GM19455 (cell line): Measurements from ENCODE around the gene ZNF91.
"Not testable (repeated sequence)": the region's sequence is repeated elsewhere in the genome, so short reads cannot be mapped to it uniquely, and the experiment has no call there.

ENCODE experiments used
- ATAC-seq: cut with Tn5 transposase; IDR thresholded peaks from one replicate; pipeline ENCODE4 v1.9.1; 2021; ENCODE audit not compliant: unreplicated experiment

Gene ZNF91

GRCh38 chr19:23395041-23395721 lies at the start of gene ZNF91:
Gene ZNF91 (minus strand): TSS chr19:23395471. CDS start chr19:23395354, 117 bp downstream.
- ATAC-seq: peak; percentile 98

GRCh38 chr19:23440791-23441190 lies 45.5 kb upstream of the ZNF91 start:
- ATAC-seq: no peak

GRCh38 chr19:23440207-23440606 lies 44.9 kb upstream of the ZNF91 start:
- no peak for ATAC-seq

- ATAC-seq: no peak
Observed at GRCh38 chr19:23439623-23440022, 44.4 kb upstream of the ZNF91 start.

GRCh38 chr19:23437901-23438300 lies 42.6 kb upstream of the ZNF91 start:
- no peak for ATAC-seq

GRCh38 chr19:23436944-23437343 lies 41.7 kb upstream of the ZNF91 start:
- no peak for ATAC-seq

GRCh38 chr19:23436318-23436717 lies 41.0 kb upstream of the ZNF91 start:
- ATAC-seq: no peak

- no peak for ATAC-seq
Observed at GRCh38 chr19:23420824-23421223, 25.6 kb upstream of the ZNF91 start.

GRCh38 chr19:23419261-23419660 lies 24.0 kb upstream of the ZNF91 start:
- ATAC-seq: not testable (repeated sequence)

GRCh38 chr19:23415561-23416191 lies 20.4 kb upstream of the ZNF91 start:
- no peak for ATAC-seq

GRCh38 chr19:23415034-23415433 lies 19.8 kb upstream of the ZNF91 start:
- ATAC-seq: no peak

- no peak for ATAC-seq
Observed at GRCh38 chr19:23410155-23410554, 14.9 kb upstream of the ZNF91 start.

- no peak for ATAC-seq
Observed at GRCh38 chr19:23409392-23410048, 14.2 kb upstream of the ZNF91 start.

GRCh38 chr19:23407616-23408133 lies 12.4 kb upstream of the ZNF91 start:
- ATAC-seq: no peak

- no peak for ATAC-seq
Observed at GRCh38 chr19:23406721-23407120, 11.4 kb upstream of the ZNF91 start.

GRCh38 chr19:23406091-23406490 lies 10.8 kb upstream of the ZNF91 start:
- no peak for ATAC-seq

- ATAC-seq: no peak
Observed at GRCh38 chr19:23404676-23405075, 9.4 kb upstream of the ZNF91 start.

GRCh38 chr19:23403581-23404324 lies 8.5 kb upstream of the ZNF91 start:
- ATAC-seq: no peak

GRCh38 chr19:23403052-23403451 lies 7.8 kb upstream of the ZNF91 start:
- ATAC-seq: no peak

GRCh38 chr19:23402388-23402787 lies 7.1 kb upstream of the ZNF91 start:
- ATAC-seq: no peak

GRCh38 chr19:23401086-23401610 lies 5.9 kb upstream of the ZNF91 start:
- ATAC-seq: no peak
